Endodermal cell (in vitro differentiated cells): ENCODE data around the gene FAM222B. TPM values are rescaled to one million over a fixed set of nuclear protein-coding genes. Genes with fewer than 3 reads are reported as not detected.

ENCODE experiments used
- DNase-seq: peaks from one replicate; pipeline ENCODE4 v3.0.0-alpha.2; 2017
- H3K27ac ChIP-seq: 2 replicates; pipeline ENCODE4 v1.5.1; 2013; ENCODE audit warnings: mild to moderate bottlenecking, low read depth, low read length, moderate library complexity
- H3K27me3 ChIP-seq: 2 replicates; pipeline ENCODE4 v1.6.1; 2013; ENCODE audit warnings: mild to moderate bottlenecking, low read length, moderate library complexity; ENCODE audit not compliant: insufficient read depth, control insufficient read depth, poor library complexity, severe bottlenecking
- H3K36me3 ChIP-seq: 2 replicates; pipeline ENCODE4 v1.7.0; 2013; ENCODE audit warnings: mild to moderate bottlenecking, low read length, moderate library complexity; ENCODE audit not compliant: control insufficient read depth, insufficient read depth
- H3K4me1 ChIP-seq: one replicate; pipeline ENCODE4 v1.7.0; 2013; ENCODE audit warnings: low read length; ENCODE audit not compliant: control insufficient read depth, insufficient read depth
- H3K4me3 ChIP-seq: 2 replicates; pipeline ENCODE4 v1.5.1; 2013; ENCODE audit warnings: mild to moderate bottlenecking, low read length, moderate library complexity
- H3K9ac ChIP-seq: 2 replicates; pipeline ENCODE4 v1.6.1; 2013; ENCODE audit warnings: mild to moderate bottlenecking, low read length, moderate library complexity; ENCODE audit not compliant: poor library complexity, severe bottlenecking; ENCODE audit errors: extremely low read depth
- H3K9me3 ChIP-seq: 2 replicates; pipeline ENCODE4 v1.6.1; 2013; ENCODE audit warnings: mild to moderate bottlenecking, low read length, moderate library complexity; ENCODE audit not compliant: control insufficient read depth
- H3K27ac Mint-ChIP-seq: 2 replicates; pipeline ENCODE4 v1.8.0; 2020; ENCODE audit warnings: mixed read lengths
- H3K27me3 Mint-ChIP-seq: 2 replicates; pipeline ENCODE4 v1.8.0; 2021; ENCODE audit warnings: mild to moderate bottlenecking, mixed read lengths; ENCODE audit not compliant: insufficient read depth
- H3K36me3 Mint-ChIP-seq: 2 replicates; pipeline ENCODE4 v1.8.0; 2020; ENCODE audit warnings: low read depth, mixed read lengths
- H3K4me1 Mint-ChIP-seq: 2 replicates; pipeline ENCODE4 v1.8.0; 2020; ENCODE audit warnings: mixed read lengths
- H3K4me3 Mint-ChIP-seq: 2 replicates; pipeline ENCODE4 v1.8.0; 2020; ENCODE audit warnings: mild to moderate bottlenecking, moderate library complexity, mixed read lengths
- H3K9me3 Mint-ChIP-seq: 2 replicates; pipeline ENCODE4 v1.8.0; 2020; ENCODE audit warnings: mild to moderate bottlenecking, mixed read lengths
- WGBS, 2 experiments: methylation state at CpG; one replicate each; pipeline versions ENCODE4 v1.1.5 to v1.1.7; 2013; ENCODE audit warnings: missing lambda C conversion rate in 2 of 2, mixed read lengths in 1 of 2; ENCODE audit not compliant: insufficient coverage in 1 of 2, insufficient read length in 1 of 2; 5-methylcytosine and 5-hydroxymethylcytosine counted together
- total RNA-seq, 2 donors: library from RNA; stranded (reverse); fragmentation: NEBNext Ultra II Directional in 1 of 2; extraction: Animal tissue kit (Norgen Biotek cat#: 25700) in 1 of 2; gene quantifications; 2 replicates in 1 of 2; 3 replicates in 1 of 2; pipeline ENCODE4 v1.2.1, GENCODE V29; 2021
- TF ChIP-seq, protein P1 (sequence below): fragments of 200-600 bp; sonication (generic); conservative IDR thresholded peaks from 2 replicates; pipeline ENCODE4 v1.5.0; 2021; ENCODE audit warnings: antibody characterized with exemption, mild to moderate bottlenecking

FAM222B gene
- total RNA-seq, 2 donors from 2014 or later = 59.2 to 75.7 TPM

- Histone ChIP-seq H3K27ac (no peak overlapping the region), H3K4me3 (no peak overlapping the region), H3K9me3 (no peaks in the 10 kb centered on the region), H3K4me1 (peaks cover 12% of the 10 kb centered on the region), H3K27me3 (no peaks in the 10 kb centered on the region), H3K36me3 (peaks cover 68% of the 10 kb centered on the region), H3K9ac (no peak overlapping the region)
- Mint-ChIP-seq H3K36me3 (peaks cover 49% of the 10 kb centered on the region), H3K27ac (peak overlapping the region; percentile 81), H3K9me3 (no peaks in the 10 kb centered on the region), H3K4me1 (peaks cover 7% of the 10 kb centered on the region), H3K27me3 (no peaks in the 10 kb centered on the region), H3K4me3 (no peak overlapping the region)
- DNase-seq = peak; percentile 51
- 94 to 97% methylated on average over 15 to 18 of the region's 18 CpGs for WGBS, 2 experiments
- TF ChIP-seq, protein P1, sequence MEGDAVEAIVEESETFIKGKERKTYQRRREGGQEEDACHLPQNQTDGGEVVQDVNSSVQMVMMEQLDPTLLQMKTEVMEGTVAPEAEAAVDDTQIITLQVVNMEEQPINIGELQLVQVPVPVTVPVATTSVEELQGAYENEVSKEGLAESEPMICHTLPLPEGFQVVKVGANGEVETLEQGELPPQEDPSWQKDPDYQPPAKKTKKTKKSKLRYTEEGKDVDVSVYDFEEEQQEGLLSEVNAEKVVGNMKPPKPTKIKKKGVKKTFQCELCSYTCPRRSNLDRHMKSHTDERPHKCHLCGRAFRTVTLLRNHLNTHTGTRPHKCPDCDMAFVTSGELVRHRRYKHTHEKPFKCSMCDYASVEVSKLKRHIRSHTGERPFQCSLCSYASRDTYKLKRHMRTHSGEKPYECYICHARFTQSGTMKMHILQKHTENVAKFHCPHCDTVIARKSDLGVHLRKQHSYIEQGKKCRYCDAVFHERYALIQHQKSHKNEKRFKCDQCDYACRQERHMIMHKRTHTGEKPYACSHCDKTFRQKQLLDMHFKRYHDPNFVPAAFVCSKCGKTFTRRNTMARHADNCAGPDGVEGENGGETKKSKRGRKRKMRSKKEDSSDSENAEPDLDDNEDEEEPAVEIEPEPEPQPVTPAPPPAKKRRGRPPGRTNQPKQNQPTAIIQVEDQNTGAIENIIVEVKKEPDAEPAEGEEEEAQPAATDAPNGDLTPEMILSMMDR = no peak
Observed at GRCh38 chr17:28747801-28748750, 94.5 kb downstream of the FAM222B start.

GRCh38 chr17:28747051-28747691 lies 95.4 kb downstream of the FAM222B start:
- peak overlapping the region; percentile 93 for H3K4me3 Mint-ChIP-seq
- no peaks in the 10 kb centered on the region for H3K27me3 ChIP-seq
- no peaks in the 10 kb centered on the region for H3K9me3 Mint-ChIP-seq
- peak overlapping the region; percentile 100 for H3K9ac ChIP-seq
- 89 to 92% methylated on average over 6 to 7 of the region's 7 CpGs for WGBS, 2 experiments
- H3K27me3 Mint-ChIP-seq = no peaks in the 10 kb centered on the region
- H3K27ac Mint-ChIP-seq = peak overlapping the region; percentile 99
- H3K4me1 Mint-ChIP-seq = peaks cover 9% of the 10 kb centered on the region
- H3K27ac ChIP-seq = peak overlapping the region; percentile 61
- H3K36me3 Mint-ChIP-seq = peaks cover 45% of the 10 kb centered on the region
- peaks cover 64% of the 10 kb centered on the region for H3K36me3 ChIP-seq
- peaks cover 12% of the 10 kb centered on the region for H3K4me1 ChIP-seq
- H3K9me3 ChIP-seq = no peaks in the 10 kb centered on the region
- TF ChIP-seq, protein P1 = no peak
- no peak overlapping the region for H3K4me3 ChIP-seq
- peak; percentile 65 for DNase-seq

DNA sequence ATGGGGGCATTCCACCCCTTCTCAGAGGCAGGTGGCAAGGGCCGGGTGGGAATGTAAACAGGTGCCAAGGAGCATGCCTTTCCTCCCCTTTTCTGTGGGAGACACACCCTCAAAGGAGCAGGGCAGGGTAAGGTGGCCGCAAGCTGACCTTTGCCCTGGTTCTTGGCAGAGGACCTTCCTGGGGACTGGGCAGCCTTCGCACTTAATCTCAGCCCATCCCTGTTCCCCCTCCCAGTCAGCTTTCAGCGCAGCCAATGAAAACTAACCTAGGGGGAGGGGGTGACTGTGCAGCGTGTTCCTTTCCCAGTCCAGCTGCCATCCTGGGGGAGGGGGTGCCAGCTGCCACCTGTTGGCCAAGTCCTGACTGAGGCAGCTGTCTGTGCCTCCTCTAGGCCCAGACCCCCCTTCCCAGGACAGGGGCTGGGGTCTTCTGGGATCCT lies 96.0 kb downstream of the FAM222B start:
- Mint-ChIP-seq H3K4me3 (peak overlapping the region; percentile 93), H3K27me3 (no peaks in the 10 kb centered on the region), H3K9me3 (no peaks in the 10 kb centered on the region), H3K36me3 (peaks cover 42% of the 10 kb centered on the region), H3K4me1 (peaks cover 9% of the 10 kb centered on the region), H3K27ac (peak overlapping the region; percentile 99)
- Histone ChIP-seq H3K27ac (peak overlapping the region; percentile 99), H3K4me1 (peaks cover 12% of the 10 kb centered on the region), H3K9me3 (no peaks in the 10 kb centered on the region), H3K4me3 (peak overlapping the region; percentile 99), H3K36me3 (peaks cover 59% of the 10 kb centered on the region), H3K9ac (peak overlapping the region; percentile 100), H3K27me3 (no peaks in the 10 kb centered on the region)
- TF ChIP-seq, protein P1 = no peak
- WGBS, 2 experiments = 73 to 89% methylated on average over 1 to 5 of the region's 5 CpGs
- peak; percentile 72 for DNase-seq
